BE2C (cell line): ENCODE results near the gene ZNF26.

Source experiments
- DNase-seq: peaks from one replicate; pipeline ENCODE4 v3.0.0-alpha.2; 2020
- H3K27me3 ChIP-seq: fragments of 250-450 bp; sonication (Bioruptor Pico); 2 replicates; pipeline ENCODE4 v1.5.1; 2020; ENCODE audit warnings: mild to moderate bottlenecking
- H3K36me3 ChIP-seq: fragments of 250-450 bp; sonication (Bioruptor Pico); 2 replicates; pipeline ENCODE4 v1.5.1; 2020; ENCODE audit warnings: mild to moderate bottlenecking
- H3K4me1 ChIP-seq: fragments of 250-450 bp; sonication (Bioruptor Pico); 2 replicates; pipeline ENCODE4 v1.5.1; 2020
- H3K4me3 ChIP-seq: 2 replicates; pipeline ENCODE4 v1.5.1; 2011; ENCODE audit warnings: low read depth, low read length
- H3K9me3 ChIP-seq: fragments of 250-450 bp; sonication (Bioruptor Pico); 2 replicates; pipeline ENCODE4 v1.5.1; 2020
- TF ChIP-seq, protein P1 (sequence below): IDR thresholded peaks from 2 replicates; pipeline ENCODE4 v1.5.1; 2012; ENCODE audit warnings: mild to moderate bottlenecking, low read depth, low read length

Gene ZNF26

DNA sequence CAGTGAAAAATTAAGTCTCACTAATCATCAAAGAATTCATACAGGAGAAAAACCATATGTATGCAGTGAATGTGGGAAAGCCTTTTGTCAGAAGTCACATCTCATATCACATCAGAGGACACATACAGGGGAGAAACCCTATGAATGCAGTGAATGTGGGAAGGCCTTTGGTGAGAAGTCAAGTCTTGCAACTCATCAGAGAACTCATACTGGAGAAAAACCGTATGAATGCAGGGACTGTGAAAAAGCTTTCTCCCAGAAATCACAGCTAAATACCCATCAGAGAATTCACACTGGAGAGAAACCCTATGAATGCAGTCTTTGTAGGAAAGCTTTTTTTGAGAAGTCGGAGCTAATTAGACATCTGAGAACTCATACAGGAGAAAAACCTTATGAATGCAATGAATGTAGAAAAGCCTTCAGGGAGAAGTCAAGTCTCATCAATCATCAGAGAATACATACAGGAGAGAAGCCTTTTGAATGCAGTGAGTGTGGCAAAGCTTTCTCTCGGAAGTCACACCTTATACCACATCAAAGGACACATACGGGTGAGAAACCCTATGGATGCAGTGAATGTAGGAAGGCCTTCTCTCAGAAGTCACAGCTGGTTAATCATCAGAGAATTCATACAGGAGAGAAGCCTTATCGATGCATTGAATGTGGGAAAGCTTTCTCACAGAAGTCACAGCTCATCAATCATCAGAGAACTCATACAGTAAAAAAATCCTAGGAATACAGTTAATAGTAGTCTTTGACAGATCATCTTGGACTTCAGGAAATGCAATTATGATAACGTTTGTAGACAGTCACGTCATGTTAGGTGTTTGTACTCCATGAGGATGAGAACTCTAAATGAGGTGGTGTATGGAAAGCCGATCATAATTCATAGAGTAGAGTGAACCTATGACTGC is 72.3 kb downstream of the ZNF26 start:
- Histone ChIP-seq H3K4me3 (no peak overlapping the region), H3K4me1 (no peaks in the 10 kb centered on the region), H3K36me3 (peaks cover 27% of the 10 kb centered on the region), H3K9me3 (peaks cover 35% of the 10 kb centered on the region), H3K27me3 (no peaks in the 10 kb centered on the region)
- no peak for DNase-seq
- TF ChIP-seq, protein P1, sequence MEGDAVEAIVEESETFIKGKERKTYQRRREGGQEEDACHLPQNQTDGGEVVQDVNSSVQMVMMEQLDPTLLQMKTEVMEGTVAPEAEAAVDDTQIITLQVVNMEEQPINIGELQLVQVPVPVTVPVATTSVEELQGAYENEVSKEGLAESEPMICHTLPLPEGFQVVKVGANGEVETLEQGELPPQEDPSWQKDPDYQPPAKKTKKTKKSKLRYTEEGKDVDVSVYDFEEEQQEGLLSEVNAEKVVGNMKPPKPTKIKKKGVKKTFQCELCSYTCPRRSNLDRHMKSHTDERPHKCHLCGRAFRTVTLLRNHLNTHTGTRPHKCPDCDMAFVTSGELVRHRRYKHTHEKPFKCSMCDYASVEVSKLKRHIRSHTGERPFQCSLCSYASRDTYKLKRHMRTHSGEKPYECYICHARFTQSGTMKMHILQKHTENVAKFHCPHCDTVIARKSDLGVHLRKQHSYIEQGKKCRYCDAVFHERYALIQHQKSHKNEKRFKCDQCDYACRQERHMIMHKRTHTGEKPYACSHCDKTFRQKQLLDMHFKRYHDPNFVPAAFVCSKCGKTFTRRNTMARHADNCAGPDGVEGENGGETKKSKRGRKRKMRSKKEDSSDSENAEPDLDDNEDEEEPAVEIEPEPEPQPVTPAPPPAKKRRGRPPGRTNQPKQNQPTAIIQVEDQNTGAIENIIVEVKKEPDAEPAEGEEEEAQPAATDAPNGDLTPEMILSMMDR, result no peak

DNA sequence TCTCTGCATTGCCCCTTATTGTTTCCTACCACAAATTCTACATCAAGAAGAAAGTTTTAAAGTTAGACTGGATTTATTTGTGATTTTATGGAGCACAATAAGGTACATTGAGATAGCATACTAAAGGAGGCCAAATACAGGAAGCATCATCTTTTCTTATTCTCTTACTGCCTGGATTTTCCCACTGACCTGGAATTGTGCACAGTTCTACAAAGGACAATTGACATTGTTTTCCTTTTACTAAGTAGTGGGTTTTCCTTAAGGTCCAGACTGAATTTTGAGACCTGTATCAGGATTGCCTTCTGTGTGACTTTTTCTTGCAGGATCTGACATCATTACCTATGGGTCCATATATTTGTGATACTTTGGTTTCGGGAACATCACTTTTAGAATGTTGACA is 75.8 kb downstream of the ZNF26 start:
- H3K9me3 ChIP-seq, result peaks cover 31% of the 10 kb centered on the region

DNA sequence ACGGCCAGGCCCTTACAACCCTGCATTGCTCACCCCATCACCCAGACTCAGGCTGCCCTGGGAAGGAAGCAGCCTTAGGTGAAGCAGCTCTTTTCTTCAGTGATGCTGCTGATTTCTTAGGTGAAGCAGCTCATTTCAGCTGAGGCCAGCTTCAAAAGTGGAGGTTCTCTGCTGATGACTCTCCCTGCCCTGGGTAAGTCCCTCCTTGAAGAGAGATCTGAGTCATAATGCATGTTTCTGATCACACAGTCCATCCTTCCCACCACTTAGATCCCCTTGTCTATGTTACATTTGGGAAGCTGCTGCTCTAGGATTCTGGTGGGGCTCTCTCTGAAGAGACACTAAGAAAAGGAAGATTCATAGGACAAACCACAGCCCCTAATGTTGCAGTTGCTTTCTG is 77.4 kb downstream of the ZNF26 start:
- Histone ChIP-seq H3K27me3 (no peaks in the 10 kb centered on the region), H3K4me3 (no peak overlapping the region), H3K36me3 (peaks cover 4% of the 10 kb centered on the region; the same call in 1 of the 2 replicates), H3K9me3 (peaks cover 22% of the 10 kb centered on the region), H3K4me1 (no peaks in the 10 kb centered on the region)
- TF ChIP-seq, protein P1, result no peak
- DNase-seq, result no peak

More for the DNA sequence above, 75.8 kb downstream of the ZNF26 start:
- TF ChIP-seq, protein P1, result no peak
- Histone ChIP-seq H3K4me1 (no peaks in the 10 kb centered on the region), H3K36me3 (peaks cover 12% of the 10 kb centered on the region), H3K27me3 (no peaks in the 10 kb centered on the region), H3K4me3 (no peak overlapping the region)
- no peak for DNase-seq

DNA sequence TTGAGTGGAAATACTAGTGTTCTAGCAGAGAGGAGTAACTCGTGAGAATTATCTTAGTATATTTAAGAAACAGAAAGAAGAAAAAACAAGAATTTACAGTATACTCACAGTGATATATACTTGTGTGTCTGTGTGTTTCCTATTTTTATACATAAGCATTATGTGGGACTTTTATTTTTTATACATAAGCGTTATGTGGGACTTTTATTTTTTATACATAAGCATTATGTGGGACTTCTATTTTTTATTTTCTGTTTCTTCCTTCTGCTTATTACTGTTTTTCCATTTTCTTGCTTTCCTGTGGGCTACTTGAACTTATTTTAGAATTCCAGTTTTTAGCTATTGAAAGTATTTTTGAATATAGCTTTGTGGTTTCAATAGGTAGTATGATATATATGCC is 87.7 kb downstream of the ZNF26 start:
- Histone ChIP-seq H3K4me3 (no peak overlapping the region), H3K36me3 (no peaks in the 10 kb centered on the region), H3K27me3 (no peaks in the 10 kb centered on the region), H3K9me3 (no peaks in the 10 kb centered on the region; the same call in none of the 2 replicates), H3K4me1 (no peaks in the 10 kb centered on the region)
- DNase-seq, result no peak
- TF ChIP-seq, protein P1, result no peak
